ENCODE results near the gene MBOAT2.

The MBOAT2 gene

GRCh38 chr2:9015998-9016397, 12.5 kb upstream of the MBOAT2 start:
- DNase-seq = no peak

DNA sequence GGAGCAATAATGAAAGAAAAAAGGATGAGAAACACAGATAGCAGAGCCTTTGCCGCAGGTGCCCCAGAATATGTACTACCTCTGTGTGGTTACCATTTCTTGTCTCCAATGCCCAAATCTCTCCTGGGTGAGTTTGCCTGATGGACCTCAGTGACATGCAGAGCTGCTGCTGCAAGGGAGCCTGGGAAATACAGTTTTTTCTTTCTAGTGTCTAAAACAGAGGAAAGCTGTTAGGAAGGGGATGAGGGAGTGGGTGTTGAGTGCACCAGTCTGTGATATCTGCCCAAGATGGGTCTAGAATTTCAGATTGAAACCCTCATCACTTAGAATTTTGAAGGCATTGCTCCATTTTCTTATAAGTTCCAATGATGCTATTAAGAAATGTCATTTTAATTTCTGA, 9.9 kb upstream of the MBOAT2 start:
- DNase-seq = no peak

DNA sequence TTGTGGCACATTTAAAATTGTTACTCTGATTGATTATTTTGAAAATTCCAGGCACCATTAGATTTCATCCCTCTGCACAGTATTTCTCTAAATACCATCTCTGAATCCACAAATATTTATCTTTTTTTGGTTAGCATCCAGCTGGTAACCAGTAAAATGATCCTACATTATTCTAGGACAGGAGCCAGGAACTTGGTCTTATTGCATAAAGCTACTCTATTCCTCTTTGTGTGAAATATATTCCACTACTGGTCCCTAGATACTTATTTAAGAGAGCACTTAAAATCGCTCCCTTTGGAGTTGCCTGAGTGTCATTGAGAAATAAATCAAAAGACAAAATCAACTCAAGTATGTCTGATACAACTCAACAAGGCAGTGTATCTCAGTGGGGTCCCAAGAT, 7.4 kb upstream of the MBOAT2 start:
- no peak for DNase-seq

DNA sequence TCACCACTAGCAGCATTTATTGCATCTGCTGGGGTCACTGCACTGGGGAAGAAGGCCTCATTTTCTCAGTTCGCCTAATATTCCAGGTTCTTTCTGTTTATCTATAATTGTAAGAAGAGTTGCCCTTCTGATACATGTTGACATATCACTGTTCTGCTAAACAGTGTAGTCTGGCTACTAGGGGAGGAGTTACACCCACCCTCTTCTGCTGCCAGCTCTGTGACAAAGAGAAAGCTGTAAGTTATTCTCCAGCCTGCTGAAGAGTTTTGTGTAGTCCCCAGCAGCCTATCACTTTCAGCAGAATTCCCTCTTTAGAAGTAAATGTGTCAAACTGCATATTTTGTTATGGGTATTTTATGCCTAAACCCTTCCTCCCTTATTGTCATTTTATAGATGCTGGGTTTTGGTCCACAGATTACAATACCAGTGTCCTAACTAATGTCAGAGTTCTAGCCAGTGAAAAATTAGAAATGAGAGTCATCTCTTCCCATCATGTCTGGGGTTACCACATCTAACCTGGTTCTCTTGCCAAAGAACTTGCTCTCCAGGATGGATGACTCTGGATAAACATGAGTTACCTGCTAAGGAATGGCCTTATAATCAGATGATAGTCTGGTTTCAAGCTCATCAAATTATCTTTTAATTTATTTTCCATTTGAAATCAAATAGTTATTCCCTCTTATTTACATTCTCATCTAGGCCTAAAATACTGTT, 5.6 kb upstream of the MBOAT2 start:
- no peak for DNase-seq

DNA sequence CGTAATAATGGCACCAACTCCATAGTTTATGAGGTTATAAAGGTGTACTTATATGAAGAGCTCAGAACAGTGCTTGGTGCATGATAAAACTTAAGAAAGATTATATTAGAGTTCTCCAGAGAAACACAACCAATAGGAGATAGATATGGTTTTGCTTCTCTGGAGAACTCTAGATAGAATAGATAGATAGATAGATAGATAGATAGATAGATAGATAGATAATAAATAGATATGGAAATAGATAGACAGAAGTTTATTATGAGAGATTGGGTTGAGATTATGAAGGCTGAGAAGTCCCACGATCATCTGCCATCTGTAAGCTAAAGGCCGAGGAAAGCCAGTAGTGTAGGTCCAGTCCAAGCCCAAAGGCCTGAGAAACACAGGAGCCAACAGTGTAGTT, 2.9 kb upstream of the MBOAT2 start:
- no peak for DNase-seq

DNA sequence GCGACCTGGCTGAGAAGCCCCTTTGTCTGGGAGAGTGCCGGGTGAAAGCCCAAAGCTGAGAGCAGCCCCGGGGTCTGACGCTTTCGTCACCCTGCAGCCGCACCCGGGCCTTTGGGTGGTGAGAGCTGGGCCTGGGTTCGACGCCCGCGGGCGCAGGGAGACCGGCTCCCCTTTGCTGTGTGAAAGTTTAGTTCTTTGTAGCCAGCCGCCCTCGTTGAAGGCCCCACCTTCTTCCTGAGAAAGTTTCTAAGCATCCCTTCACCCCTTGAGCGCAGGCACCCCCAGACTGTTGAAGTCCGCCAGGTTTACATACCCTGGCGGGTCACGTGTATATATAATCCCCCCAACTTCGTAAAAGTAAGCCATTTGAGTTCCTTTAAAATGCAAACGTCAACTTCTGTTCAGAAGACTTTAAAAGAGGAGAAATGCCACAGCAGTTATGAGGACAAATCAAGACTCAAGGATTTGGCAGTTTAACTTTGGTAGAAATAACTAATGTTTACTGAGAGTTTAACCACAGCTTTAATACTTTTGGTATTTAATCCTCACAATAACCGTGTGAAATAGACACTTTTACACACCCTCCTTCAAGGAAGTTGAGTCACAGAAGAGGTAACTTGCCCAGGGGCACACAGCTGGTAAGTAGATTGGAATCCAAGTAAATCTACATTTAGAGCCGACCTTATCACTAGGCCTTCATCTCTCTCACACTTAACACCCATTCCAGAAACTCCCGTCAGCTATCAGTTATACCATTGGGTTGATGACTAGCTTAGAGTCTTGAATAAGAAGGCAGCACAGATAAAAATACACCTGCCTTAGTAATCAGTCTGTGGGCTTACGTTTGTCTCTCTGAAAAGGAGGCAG, 1.1 kb upstream of the MBOAT2 start:
- DNase-seq = no peak

DNA sequence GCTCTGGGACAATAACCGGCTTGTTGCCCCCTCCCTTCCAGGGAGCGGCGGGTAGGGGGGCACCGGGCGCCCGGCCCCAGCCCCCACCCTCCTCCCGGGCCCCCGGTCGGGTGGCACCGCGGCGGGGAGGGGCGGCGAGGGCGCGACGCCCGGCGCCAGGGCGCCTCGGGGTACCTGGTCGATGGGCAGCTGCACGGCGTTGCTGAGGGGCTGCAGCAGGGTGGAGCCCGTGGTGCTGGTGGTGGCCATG, 193 bp downstream of the MBOAT2 start:
- DNase-seq = no peak

DNA sequence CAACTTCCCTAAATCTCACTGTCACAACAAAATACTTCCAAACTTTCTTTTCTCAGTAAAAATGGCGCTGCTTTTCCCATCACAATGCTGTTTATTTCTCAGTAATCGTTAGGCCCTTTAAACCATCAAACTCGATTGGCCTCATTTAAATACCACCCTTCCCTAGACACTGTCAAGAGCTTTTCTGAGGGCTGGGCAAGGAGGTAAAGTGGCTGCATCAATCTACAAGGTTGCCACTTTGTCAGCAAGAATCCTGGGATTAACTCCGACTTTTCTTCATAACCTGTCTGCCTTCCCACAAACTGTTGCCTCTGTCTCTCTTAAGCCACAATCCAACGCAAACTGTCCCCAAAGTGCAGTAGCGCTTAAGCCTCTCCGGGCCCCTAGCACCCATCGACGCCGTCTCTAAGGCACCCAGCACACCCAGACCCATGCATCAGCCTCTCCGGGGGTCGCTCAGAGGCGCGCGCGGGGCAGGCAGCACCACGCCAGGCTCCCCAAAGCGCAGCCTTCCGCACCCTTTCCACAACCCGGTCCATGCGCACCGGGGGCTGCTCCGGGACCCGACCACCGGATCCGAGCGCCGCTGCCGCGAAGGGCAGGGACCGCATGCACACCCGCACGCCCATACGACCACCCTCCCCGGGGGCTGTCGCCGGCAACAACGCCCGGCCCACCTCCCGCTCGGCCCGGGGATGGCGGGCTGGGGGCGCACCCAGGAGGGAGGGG, 683 bp downstream of the MBOAT2 start:
- DNase-seq = no peak

GRCh38 chr2:9002313-9002636, 1.2 kb downstream of the MBOAT2 start:
- DNase-seq = no peak

DNA sequence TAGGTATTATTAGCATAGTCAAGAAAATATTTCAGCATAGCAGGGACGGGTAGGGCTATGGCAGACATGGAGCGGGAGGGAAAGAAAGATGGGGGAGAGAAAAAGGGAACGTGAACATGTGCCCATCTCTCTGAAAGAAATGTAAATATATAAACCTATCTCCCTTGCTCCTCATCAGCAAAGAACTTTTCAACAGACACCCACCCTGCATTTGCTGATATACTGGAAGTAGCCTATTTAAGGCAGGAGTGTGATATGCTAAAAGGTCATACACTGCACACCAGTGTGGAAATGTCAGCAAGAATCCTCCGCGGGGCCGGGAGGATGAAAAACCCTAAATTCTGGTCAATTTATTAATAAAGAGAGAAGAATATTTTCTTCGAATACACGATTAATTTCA, 1.7 kb downstream of the MBOAT2 start:
- DNase-seq = no peak

GRCh38 chr2:9001229-9001628, 2.3 kb downstream of the MBOAT2 start:
- no peak for DNase-seq

GRCh38 chr2:9000442-9000841, 3.0 kb downstream of the MBOAT2 start:
- no peak for DNase-seq

- DNase-seq = no peak
Measured at GRCh38 chr2:8999797-9000196, 3.7 kb downstream of the MBOAT2 start.

DNA sequence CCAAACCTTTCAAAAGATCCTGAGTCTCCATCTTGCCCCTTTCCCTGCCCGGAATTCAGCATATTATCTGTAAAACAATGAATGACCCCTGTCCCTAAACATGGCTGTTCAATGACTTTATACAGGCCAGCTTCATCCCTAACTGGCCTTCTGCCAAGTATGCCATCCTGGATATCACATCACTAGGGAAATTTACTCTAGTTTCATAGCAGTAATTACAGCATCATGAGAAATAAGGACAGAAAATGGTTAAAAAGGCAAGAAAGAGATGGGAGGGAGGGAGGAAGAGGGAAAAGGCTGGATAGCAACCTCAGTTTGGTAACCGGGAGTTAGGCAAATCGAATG, 4.4 kb downstream of the MBOAT2 start:
- no peak for DNase-seq

- DNase-seq = no peak
Measured at GRCh38 chr2:8998418-8999101, 4.9 kb downstream of the MBOAT2 start.

- DNase-seq = no peak
Measured at GRCh38 chr2:8997631-8998030, 5.9 kb downstream of the MBOAT2 start.

- no peak for DNase-seq
Measured at GRCh38 chr2:8997108-8997507, 6.4 kb downstream of the MBOAT2 start.

GRCh38 chr2:8996006-8996405, 7.5 kb downstream of the MBOAT2 start:
- no peak for DNase-seq

DNA sequence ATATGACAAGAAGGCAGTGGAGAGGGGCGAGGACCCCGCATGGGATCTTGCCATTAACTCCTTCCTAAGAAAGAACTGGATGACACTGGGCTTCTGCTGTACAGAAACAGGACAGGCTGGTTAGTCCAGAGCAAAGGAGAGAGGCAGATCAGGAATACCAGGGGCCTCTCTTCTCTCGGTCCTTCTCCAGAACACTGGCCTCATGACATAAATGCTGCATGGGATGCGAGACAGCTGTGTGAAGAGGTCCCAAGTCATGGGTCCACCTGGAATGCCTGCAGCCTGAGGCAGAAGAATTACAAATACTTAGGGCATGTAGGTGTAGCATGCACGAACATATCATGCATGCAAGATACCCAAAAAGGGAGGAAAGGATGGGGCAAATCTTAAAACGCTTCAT, 9.1 kb downstream of the MBOAT2 start:
- DNase-seq = no peak

- no peak for DNase-seq
Measured at GRCh38 chr2:8993902-8994278, 9.6 kb downstream of the MBOAT2 start.

GRCh38 chr2:8993196-8993901, 10.1 kb downstream of the MBOAT2 start:
- DNase-seq = no peak

GRCh38 chr2:8992643-8993042, 10.8 kb downstream of the MBOAT2 start:
- no peak for DNase-seq

DNA sequence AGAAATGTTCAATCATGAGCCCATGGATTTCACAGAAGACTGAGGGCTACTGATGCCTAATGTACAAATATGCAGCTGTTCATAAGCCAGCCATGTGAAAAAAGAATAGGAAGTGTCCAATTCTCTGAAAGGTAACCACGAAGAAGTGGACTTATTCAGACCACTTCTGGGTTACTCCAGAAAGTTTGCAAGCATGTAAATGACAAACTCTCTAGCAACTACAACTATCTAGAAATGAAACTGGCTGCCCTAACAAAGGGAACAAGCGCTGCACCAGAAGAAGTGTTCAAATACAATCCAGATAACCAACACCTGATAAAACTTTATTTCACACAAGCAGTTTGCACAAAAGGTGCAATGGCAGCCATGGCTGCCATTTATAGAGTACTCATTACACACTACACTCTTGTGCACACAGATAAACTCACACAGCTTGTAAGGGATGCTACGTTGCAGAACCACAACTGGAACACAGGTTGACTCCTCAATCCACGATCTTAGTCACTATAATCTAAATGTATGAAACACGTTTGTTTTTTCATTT, 13.9 kb downstream of the MBOAT2 start:
- no peak for DNase-seq
